ENCODE results near the gene PARK7.
A peak's percentile ranks its signal among the peaks of the same experiment; 100 is the strongest.
"Not testable (repeated sequence)": the region's sequence is repeated elsewhere in the genome, so short reads cannot be mapped to it uniquely, and the experiment has no call there.

PARK7 gene

GRCh38 chr1:7942214-7942921, 19.1 kb upstream of the PARK7 start:
- DNase-seq (ENCODE audit: low read depth in 3 of 3, low spot score in 1 of 3): peak in 1 of 3 donors; percentile 30

GRCh38 chr1:7943251-7943650, 18.3 kb upstream of the PARK7 start:
- DNase-seq (ENCODE audit: low read depth in 3 of 3, low spot score in 1 of 3): no peak

GRCh38 chr1:7948960-7949359, 12.6 kb upstream of the PARK7 start:
- peak in 1 of 3 donors; percentile 16 for DNase-seq (ENCODE audit: low read depth in 3 of 3, low spot score in 1 of 3)

GRCh38 chr1:7952791-7953190, 8.7 kb upstream of the PARK7 start:
- DNase-seq (ENCODE audit: low read depth in 3 of 3, low spot score in 1 of 3): not testable (repeated sequence)

GRCh38 chr1:7953850-7954609, 7.5 kb upstream of the PARK7 start:
- DNase-seq (ENCODE audit: low read depth in 3 of 3, low spot score in 1 of 3): peak; percentile 31 to 66 (median 45)

- DNase-seq (ENCODE audit: low read depth in 3 of 3, low spot score in 1 of 3): no peak
These were observed 6.8 kb upstream of the PARK7 start for GRCh38 chr1:7954683-7955082.

- no peak for DNase-seq (ENCODE audit: low read depth in 3 of 3, low spot score in 1 of 3)
These were observed 5.1 kb upstream of the PARK7 start for GRCh38 chr1:7956218-7957032.

- no peak for DNase-seq (ENCODE audit: low read depth in 3 of 3, low spot score in 1 of 3)
These were observed 1.3 kb upstream of the PARK7 start for GRCh38 chr1:7960165-7960564.

- no peak for DNase-seq (ENCODE audit: low read depth in 3 of 3, low spot score in 1 of 3)
These were observed 670 bp upstream of the PARK7 start for GRCh38 chr1:7960867-7961215.

GRCh38 chr1:7962014-7962335, 464 bp downstream of the PARK7 start:
- DNase-seq (ENCODE audit: low read depth in 3 of 3, low spot score in 1 of 3): no peak

GRCh38 chr1:7962636-7963377, 1.3 kb downstream of the PARK7 start:
- no peak for DNase-seq (ENCODE audit: low read depth in 3 of 3, low spot score in 1 of 3)

- not testable (repeated sequence) for DNase-seq (ENCODE audit: low read depth in 3 of 3, low spot score in 1 of 3)
These were observed 1.8 kb downstream of the PARK7 start for GRCh38 chr1:7963378-7963730.

- DNase-seq (ENCODE audit: low read depth in 3 of 3, low spot score in 1 of 3): not testable (repeated sequence)
These were observed 2.3 kb downstream of the PARK7 start for GRCh38 chr1:7963841-7964240.

- no peak for DNase-seq (ENCODE audit: low read depth in 3 of 3, low spot score in 1 of 3)
These were observed 3.0 kb downstream of the PARK7 start for GRCh38 chr1:7964476-7964875.

- no peak for DNase-seq (ENCODE audit: low read depth in 3 of 3, low spot score in 1 of 3)
These were observed 5.7 kb downstream of the PARK7 start for GRCh38 chr1:7967196-7967595.

- no peak for DNase-seq (ENCODE audit: low read depth in 3 of 3, low spot score in 1 of 3)
These were observed 6.1 kb downstream of the PARK7 start for GRCh38 chr1:7967651-7968050.

- DNase-seq (ENCODE audit: low read depth in 3 of 3, low spot score in 1 of 3): no peak
These were observed 8.7 kb downstream of the PARK7 start for GRCh38 chr1:7970246-7970645.

- DNase-seq (ENCODE audit: low read depth in 3 of 3, low spot score in 1 of 3): no peak
These were observed 9.5 kb downstream of the PARK7 start for GRCh38 chr1:7971024-7971423.

GRCh38 chr1:7972285-7972684, 10.8 kb downstream of the PARK7 start:
- DNase-seq (ENCODE audit: low read depth in 3 of 3, low spot score in 1 of 3): no peak

- DNase-seq (ENCODE audit: low read depth in 3 of 3, low spot score in 1 of 3): no peak
These were observed 11.6 kb downstream of the PARK7 start for GRCh38 chr1:7973086-7973485.

GRCh38 chr1:7975212-7975865, 13.8 kb downstream of the PARK7 start:
- DNase-seq (ENCODE audit: low read depth in 3 of 3, low spot score in 1 of 3): no peak

Measured in stimulated activated CD4-positive, alpha-beta T cell treated with anti-CD3 and anti-CD28 coated beads, TNF-alpha, amount 100 ng/mL, for 1 hour (primary cell).